HG02885 (cell line): ENCODE measurements around the gene ITIH1.

Experiments
- ATAC-seq: cut with Tn5 transposase; IDR thresholded peaks from one replicate; pipeline ENCODE4 v1.9.1; 2021; ENCODE audit warnings: mild to moderate bottlenecking; ENCODE audit not compliant: unreplicated experiment, poor library complexity

Gene ITIH1

DNA sequence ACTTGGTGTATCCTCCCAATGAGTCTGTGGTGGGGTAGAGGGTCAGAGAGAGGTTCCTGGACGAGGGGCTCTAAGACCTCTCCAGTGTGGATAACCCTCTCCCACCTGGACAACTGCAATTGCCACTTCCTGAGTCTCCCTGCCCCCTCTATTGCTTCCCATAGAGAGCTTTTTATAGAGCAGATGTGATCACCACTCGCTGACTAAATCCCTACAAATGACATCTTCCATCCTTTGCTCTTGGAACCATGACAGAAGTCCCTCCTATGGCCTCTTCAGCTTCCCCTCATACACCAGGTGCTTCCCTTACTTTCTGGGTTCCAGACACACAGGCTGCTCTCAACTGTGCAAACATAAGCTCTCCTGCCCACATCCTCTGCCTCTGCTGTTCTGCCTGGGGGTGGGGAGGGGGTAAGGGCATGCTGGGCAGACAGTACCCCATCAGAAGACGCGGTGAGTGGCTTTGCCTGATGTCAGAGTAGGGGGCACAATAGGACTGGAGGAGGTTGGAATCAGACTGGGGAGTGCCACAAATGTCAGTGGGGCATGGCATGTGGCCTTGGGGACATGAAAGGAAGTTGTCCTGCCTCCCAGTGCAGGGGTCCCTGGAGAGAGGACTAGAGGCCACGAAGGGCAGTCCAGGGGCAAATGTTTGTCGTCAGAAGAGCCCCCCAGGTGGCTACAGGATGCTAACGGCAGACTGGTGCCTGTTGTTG is 32.4 kb downstream of the ITIH1 start:
- ATAC-seq: no peak

- ATAC-seq: no peak
Observed at GRCh38 chr3:52810923-52811322, 33.5 kb downstream of the ITIH1 start.

DNA sequence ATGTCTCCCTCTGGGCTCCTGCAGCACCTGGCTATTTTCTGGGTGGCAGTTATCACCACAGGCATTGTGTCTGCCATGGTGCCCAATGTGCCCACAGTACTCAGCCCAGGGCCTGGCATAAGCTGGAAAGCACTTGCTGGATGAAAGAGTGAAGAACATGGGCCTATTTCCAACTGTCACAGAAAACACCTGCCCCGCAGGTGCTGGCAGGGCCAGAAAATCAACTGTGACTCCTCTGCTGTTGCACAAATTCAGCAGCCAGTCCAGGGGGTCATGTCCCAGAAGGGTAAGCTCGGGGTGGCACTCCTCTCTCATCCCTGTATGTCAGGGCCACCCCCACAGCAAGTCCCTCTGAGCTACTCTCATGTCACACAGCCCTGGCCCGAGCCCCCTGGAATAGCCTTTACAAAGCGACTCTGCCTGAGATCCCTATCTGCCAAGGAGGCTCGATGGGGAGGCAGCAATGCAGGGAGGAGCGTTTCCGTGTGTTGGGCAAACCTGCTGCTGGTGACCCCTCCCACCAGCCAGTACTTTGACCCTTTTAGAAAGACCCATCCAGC is 34.1 kb downstream of the ITIH1 start:
- ATAC-seq: no peak

- no peak for ATAC-seq
Observed at GRCh38 chr3:52813810-52814209, 36.4 kb downstream of the ITIH1 start.

DNA sequence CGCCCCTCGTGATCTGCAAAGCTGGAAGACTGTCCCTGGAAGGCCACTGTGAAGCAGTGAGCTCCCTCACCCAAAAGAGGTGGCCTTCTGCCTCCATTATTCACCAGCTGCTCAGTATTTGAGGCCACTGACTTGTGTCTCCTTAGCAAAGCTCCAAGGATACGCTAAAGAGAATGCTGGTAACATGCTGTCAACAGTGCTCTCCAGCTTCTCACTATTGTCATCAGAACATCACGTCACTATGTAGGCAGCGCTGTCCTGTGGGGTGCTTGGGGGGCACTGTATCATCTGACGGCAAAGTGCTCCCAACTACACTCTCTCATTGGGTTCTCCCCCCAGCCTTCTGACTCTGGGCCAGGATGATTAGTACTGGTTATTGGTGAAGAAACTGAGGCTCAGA is 38.8 kb downstream of the ITIH1 start:
- no peak for ATAC-seq

DNA sequence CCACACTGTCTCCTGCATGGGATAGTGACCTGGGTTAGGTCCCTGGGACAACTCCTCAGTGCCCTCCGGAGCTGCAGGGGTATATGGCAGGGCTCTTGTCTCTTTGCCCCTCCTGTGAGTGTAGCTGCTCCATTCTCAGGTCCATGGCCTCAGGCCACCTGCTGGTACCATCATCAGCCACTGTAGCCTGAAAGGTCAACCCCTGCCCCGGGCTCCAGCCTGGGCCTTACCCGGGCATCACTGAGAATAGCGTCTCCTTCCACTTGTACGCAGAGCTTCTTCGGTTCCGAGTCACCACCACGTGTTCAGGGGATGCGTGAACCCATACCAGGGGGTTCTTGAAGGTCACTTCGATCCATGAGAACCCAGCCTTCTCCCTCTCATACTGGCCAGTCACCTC is 39.3 kb downstream of the ITIH1 start:
- ATAC-seq: no peak

DNA sequence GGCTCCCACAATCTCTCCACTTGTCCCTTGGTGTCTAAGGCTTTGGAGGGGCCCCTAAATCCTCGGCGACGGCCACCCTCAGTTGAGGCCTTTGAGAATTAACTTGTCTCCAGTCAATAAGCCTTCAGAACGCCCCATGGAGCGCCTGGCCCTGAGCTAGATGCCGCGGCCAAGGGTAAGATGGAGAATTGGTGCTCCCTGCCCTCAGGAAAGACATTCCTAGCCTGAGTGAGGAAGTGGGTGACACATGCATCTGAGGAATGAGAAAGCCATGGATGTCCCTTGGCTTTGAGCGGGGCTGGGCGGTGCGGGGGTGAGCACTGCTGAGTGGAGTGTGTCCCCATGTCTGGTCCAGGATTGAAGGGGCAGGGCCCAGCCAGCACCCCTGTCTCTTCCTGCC is 39.8 kb downstream of the ITIH1 start:
- ATAC-seq: no peak

- no peak for ATAC-seq
Observed at GRCh38 chr3:52817860-52818259, 40.5 kb downstream of the ITIH1 start.

DNA sequence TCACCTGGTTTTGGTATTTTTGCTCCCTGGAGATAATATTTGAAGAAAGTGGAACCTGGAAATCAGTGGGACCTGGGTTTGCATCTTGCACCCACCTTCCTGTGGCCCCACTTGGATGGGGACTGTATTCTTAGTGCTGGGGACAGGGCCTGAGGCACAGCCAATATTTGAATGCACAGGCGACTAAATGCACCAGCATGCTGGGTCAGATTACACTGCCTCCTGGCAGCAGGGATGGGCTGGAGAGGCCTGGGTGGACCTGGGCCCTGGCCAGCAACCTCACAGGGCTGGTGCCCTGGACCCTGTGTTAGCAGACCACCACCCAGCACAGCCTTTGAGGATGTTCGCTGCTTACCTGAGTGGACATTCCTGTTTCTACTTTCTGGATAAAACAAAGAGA is 42.5 kb downstream of the ITIH1 start:
- ATAC-seq: no peak

DNA sequence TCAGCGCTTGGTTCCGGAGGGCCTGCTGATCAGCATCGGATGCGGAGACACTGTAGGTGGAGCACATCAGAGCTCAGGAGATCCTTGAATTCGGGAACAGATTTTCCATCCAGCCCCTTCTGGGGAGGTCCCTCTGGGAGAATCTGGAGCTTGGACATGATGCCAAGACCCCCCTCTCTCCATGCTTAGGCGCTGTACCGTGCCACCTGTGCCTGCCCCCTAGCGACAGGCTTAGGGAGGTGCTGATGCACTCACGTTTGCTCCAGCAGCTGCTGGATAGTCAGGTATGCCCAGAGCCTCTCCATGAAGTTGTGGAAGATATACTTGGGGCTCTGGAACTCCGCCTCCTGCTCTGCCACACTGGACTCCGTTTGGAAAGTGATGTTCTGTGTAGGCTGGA is 43.3 kb downstream of the ITIH1 start:
- ATAC-seq: no peak

- ATAC-seq: no peak
Observed at GRCh38 chr3:52822363-52822762, 45.0 kb downstream of the ITIH1 start.

DNA sequence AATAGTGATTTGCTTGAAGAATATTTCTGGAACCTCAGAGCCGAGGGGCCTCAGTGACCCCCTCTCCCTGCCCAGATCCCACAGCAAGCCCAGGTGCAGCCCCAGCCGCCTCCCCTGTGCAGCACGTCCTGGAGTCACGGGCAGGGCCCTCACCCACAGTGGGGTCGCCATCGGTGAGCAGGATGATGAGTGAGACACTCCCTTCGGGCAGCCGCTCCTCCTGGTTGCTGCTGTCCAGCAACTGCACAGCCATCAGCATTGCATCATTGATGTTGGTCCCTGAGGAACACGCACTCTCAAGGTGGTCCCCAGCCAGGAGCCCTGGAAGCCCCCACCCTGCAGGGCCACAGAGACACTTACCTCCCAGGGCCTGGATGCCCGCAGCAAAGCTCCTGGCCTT is 46.6 kb downstream of the ITIH1 start:
- ATAC-seq: no peak

DNA sequence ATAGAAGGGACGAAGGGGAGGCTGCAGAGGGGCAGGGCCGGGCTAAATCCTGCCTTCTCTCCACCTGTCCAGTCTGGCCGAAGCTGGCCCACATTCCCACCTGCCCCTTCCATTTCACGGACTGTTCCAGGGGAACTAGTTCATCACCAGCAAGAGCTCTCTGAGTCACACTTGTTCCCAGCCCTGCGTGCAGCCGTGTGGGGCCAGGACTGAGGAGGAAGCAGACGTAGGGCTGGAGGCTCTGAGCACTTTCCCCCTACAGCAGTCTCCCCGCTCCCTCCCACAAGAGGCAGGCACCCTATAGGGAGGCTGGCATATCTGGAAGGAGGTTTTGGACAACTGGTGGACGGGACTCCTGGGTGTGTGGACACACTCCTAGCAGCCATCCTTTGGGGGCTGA is 50.0 kb downstream of the ITIH1 start:
- ATAC-seq: no peak

- ATAC-seq: no peak
Observed at GRCh38 chr3:52827866-52828376, 50.5 kb downstream of the ITIH1 start.

- ATAC-seq: no peak
Observed at GRCh38 chr3:52829482-52829881, 52.1 kb downstream of the ITIH1 start.

DNA sequence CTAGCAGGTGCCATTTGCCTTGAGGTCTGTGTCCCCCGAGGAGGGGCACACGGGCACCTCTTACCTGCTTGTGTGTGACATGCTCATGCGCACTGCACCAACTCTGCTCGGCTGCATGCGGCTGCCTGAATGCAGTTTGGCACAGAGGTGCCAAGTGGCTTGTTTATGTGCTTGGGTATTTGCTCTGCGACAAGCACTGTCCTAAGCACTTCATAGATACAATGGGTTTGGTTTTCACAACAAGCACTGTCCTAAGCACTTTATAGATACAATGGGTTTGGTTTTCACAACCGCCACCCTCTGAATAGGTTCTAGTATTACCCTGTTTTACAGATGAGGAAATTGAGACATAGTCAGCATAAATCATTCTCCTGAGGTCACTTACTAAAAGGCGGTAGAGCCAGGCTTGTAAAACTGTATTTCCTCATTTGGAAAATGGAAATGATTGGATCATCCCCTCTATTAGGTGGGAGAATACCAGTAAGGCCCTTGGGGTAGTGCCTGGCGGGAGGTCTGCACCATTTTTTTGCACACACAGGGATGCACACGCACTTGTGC is 52.6 kb downstream of the ITIH1 start:
- ATAC-seq: no peak

DNA sequence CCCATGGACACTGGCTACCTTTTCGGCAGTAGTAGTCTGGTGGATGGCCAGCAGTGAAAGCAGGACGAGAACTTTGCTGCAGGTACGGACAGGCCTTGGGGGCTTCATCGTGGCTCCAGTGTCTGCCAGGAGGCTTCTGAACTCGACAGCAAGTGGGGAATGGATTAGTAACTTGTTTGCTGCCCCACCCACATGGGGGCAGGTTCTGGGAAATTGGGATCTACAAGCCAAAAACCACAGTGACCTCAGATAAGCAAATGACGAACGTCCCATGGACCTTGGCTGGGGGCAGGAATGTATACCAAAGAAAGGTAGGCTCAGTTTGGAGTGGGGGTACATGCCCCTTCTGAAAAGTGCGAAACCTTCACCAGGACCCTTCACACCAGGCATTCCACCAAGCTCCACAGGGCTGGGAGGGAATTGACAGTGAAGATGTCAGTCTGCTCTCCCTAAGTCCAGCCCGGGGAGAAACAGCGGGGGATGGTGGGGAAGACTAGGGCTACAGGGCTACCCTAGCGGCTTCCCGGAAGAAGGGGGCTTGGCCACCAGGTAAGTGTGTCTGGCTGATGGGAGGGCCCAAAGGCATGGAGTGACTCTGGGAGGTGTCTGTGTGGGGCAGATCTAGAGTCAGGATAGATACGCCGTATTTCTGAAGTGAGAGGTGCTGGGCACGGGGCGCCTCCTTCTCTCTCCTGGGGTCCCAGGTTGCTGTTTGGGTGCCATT is 53.3 kb downstream of the ITIH1 start, which contains the start of gene ITIH4:
ITIH4 (minus strand) TSS at position 138 of the 724 bp plus-strand sequence; CDS start at position 108, 30 bp downstream.
- no peak for ATAC-seq

GRCh38 chr3:52831500-52832301 is 54.3 kb downstream of the ITIH1 start:
- no peak for ATAC-seq

DNA sequence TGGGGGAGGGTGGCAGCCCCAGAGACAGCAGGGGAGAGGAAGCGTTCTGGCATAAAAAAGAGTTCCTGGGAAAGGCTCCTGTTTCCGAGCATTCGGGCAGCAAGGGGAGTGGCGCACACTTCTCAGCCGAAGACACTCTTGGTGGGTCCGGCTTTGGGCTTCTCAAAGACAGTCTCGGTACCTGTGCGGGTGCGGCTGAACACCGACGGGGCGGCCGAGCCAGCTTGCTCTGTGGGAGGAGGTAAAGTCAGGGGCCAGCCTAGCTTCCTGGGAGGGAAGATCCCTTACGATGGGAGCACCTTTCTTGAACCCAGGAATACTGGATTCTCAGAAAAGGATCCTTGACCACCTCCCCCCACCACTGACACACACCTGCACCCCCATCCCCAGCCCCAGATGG is 55.8 kb downstream of the ITIH1 start:
- no peak for ATAC-seq

DNA sequence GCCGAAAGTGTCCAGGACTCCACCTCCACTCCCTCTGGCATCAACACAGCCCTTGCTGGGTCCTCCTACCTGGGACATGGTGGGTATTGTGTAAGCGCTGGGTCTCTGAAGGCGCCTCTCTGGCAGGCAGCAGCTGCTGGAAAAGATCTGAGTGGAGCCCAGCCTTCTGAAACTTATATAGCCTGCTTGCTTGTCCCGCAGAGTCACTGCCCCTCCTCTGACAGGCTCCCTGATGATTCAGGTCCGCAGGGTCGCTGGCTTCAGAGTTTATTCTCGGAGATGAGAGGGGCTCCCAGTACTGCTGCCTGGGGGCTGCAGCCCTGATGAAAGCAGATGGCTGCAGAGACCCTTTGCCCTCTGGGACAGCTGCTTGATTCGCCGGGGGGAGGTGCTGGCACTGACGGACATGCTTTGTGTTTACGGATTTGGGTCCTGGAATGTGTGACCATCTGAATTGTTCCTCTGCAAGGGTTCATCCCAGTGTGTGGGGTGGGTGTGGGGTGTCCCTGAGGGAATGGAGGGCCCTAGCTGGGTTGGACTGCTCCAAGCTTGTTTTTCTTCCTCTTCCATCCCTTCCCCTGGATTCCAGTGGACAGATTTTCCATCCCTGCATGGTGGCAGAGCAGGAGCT is 57.6 kb downstream of the ITIH1 start, which contains the start of gene MUSTN1:
MUSTN1 (minus strand) TSS at position 149 of the 631 bp plus-strand sequence; CDS start at position 78, 71 bp downstream.
- ATAC-seq: no peak
